Hematopoietic multipotent progenitor cell treated with erythropoietin and hydrocortisone succinate and interleukin-3 and kit ligand, for 15 days (in vitro differentiated cells): Measurements from ENCODE around the gene RALGPS1.
"Not testable (repeated sequence)": the region's sequence is repeated elsewhere in the genome, so short reads cannot be mapped to it uniquely, and the experiment has no call there.

Experiments
- DNase-seq: peaks from one replicate; pipeline ENCODE4 v3.0.0-alpha.2; 2015; ENCODE audit warnings: low spot score

The RALGPS1 gene

GRCh38 chr9:127159949-127160610, 245.5 kb downstream of the RALGPS1 start:
- DNase-seq: no peak

- DNase-seq: no peak
Measured at GRCh38 chr9:127161081-127161624, 246.6 kb downstream of the RALGPS1 start.

- DNase-seq: no peak
Measured at GRCh38 chr9:127162046-127162863, 247.7 kb downstream of the RALGPS1 start.

GRCh38 chr9:127162864-127163365, 248.3 kb downstream of the RALGPS1 start:
- no peak for DNase-seq

GRCh38 chr9:127163409-127163808, 248.8 kb downstream of the RALGPS1 start:
- no peak for DNase-seq

- no peak for DNase-seq
Measured at GRCh38 chr9:127165116-127165515, 250.5 kb downstream of the RALGPS1 start.

- no peak for DNase-seq
Measured at GRCh38 chr9:127166111-127166510, 251.5 kb downstream of the RALGPS1 start.

GRCh38 chr9:127166651-127167524, 252.3 kb downstream of the RALGPS1 start:
- no peak for DNase-seq

- no peak for DNase-seq
Measured at GRCh38 chr9:127167560-127168326, 253.2 kb downstream of the RALGPS1 start.

- DNase-seq: no peak
Measured at GRCh38 chr9:127168756-127169574, 254.4 kb downstream of the RALGPS1 start.

GRCh38 chr9:127169575-127169883, 254.9 kb downstream of the RALGPS1 start:
- no peak for DNase-seq

- DNase-seq: no peak
Measured at GRCh38 chr9:127170103-127170502, 255.5 kb downstream of the RALGPS1 start.

GRCh38 chr9:127170652-127171051, 256.1 kb downstream of the RALGPS1 start:
- DNase-seq: no peak

- not testable (repeated sequence) for DNase-seq
Measured at GRCh38 chr9:127171348-127171747, 256.8 kb downstream of the RALGPS1 start.

GRCh38 chr9:127172066-127172707, 257.6 kb downstream of the RALGPS1 start:
- no peak for DNase-seq

- no peak for DNase-seq
Measured at GRCh38 chr9:127173063-127173462, 258.5 kb downstream of the RALGPS1 start.

- DNase-seq: no peak
Measured at GRCh38 chr9:127174386-127175318, 260.1 kb downstream of the RALGPS1 start.

GRCh38 chr9:127175319-127175715, 260.7 kb downstream of the RALGPS1 start:
- DNase-seq: no peak

GRCh38 chr9:127175764-127176163, 261.2 kb downstream of the RALGPS1 start:
- no peak for DNase-seq
